Fibroblast of mammary gland (primary cell): ENCODE measurements around the gene LPP.

Source experiments
- DNase-seq: peaks from one replicate; pipeline ENCODE4 v3.0.0-alpha.2; 2010; ENCODE audit warnings: low read depth
- H3K4me3 ChIP-seq: 2 replicates; pipeline ENCODE4 v1.5.1; 2011; ENCODE audit warnings: low read depth, mild to moderate bottlenecking, low read length, moderate library complexity; ENCODE audit not compliant: control insufficient read depth
- CTCF ChIP-seq: conservative IDR thresholded peaks from 2 replicates; pipeline ENCODE4 v1.5.1; 2011; ENCODE audit warnings: low read depth, low read length, inconsistent platforms; ENCODE audit not compliant: control insufficient read depth, insufficient read depth

LPP gene

GRCh38 chr3:188829130-188829529 lies 675.2 kb downstream of the LPP start:
- no peak overlapping the region for H3K4me3 ChIP-seq
- DNase-seq, result no peak
- no peak for TF ChIP-seq CTCF

- no peak for DNase-seq
- H3K4me3 ChIP-seq, result no peak overlapping the region
- TF ChIP-seq CTCF, result no peak
These were observed 675.6 kb downstream of the LPP start for GRCh38 chr3:188829576-188829975.

- DNase-seq, result peak; percentile 44
- no peak overlapping the region for H3K4me3 ChIP-seq
- peak; percentile 44 for TF ChIP-seq CTCF
These were observed 676.9 kb downstream of the LPP start for GRCh38 chr3:188830893-188831292.

- TF ChIP-seq CTCF, result no peak
- DNase-seq, result peak; percentile 66
- no peak overlapping the region for H3K4me3 ChIP-seq
These were observed 678.2 kb downstream of the LPP start for GRCh38 chr3:188832146-188832545.

GRCh38 chr3:188832961-188833721 lies 679.2 kb downstream of the LPP start:
- peak; percentile 56 for DNase-seq
- no peak for TF ChIP-seq CTCF
- H3K4me3 ChIP-seq, result no peak overlapping the region

- no peak overlapping the region for H3K4me3 ChIP-seq
- no peak for DNase-seq
- TF ChIP-seq CTCF, result no peak
These were observed 680.4 kb downstream of the LPP start for GRCh38 chr3:188834349-188834748.
